ENCODE measurements around the gene PDIK1L.

PDIK1L gene

DNA sequence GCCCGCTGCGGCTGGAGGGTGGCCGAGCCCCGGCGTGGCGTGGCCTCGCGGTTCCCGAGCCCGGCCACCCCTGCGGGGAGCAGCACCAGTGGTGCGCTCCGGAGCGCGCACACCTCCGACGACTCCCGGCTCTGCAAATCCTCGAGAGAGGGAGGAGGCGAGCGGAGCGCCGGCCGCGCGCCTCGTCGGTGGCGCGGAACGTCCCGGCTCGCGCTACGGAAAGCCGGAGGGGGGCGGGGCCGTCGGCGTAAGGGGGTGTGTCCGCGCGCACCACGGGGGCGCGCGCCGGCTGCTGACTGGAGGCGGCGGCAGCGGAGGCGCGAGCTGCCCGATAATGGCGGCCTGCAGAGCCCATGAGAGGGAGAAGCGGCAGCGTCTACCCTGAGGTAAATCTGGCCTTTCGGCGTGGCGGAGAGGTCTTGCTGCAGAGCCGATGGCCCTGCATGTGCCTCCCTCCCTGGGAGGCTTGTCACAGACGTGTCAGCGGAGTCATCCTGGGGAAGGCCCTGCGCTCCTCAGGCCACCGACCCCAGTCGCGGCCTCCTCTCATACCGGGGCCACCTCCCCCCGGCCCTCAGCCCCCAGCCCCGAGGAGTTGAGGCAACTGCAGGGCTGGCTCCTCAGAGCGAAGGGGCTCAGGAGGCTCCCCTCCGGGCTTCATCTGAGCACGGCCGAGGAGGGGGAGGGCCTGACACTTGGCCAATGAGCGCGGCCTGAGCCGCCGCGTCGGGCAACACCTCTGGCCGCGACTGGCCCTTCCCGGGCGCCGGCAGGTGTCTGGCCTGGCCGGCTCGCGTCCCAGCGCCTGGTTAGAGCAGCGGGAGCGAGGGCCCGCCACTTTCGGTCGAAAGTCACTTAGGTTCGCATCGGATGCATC is at the start of gene PDIK1L:
TSS of gene PDIK1L (plus strand) at position 295 of the 877 bp plus-strand sequence. CDS start 2,485 bp downstream, outside the sequence.
- DNase-seq (ENCODE audit: low spot score): peak; percentile 97

GRCh38 chr1:26064553-26064952 is 47.1 kb upstream of the PDIK1L start:
- DNase-seq (ENCODE audit: low spot score): no peak

DNA sequence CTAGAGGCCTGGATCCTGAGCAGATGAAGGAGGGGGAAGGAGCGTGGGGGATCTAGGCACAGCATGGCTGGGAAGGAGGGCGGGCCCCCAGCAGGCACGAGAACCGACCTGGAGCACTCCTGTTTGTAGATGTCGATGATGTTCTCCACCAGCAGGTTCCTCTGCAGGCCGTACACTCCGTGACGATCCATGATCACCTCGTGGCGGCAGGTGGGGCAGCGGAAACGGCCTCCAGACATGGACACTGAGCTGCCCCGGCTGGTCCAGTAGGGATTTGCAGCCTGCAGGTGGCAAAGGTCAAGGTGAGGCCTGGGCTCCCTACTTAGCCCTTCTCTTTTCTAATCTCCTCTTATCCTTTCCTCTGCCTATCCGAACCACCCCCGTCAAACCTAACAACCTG is 45.5 kb upstream of the PDIK1L start:
- DNase-seq (ENCODE audit: low spot score): no peak

- no peak for DNase-seq (ENCODE audit: low spot score)
Observed at GRCh38 chr1:26066857-26067256, 44.8 kb upstream of the PDIK1L start.

GRCh38 chr1:26067432-26067911 is 44.2 kb upstream of the PDIK1L start, which contains the start of gene TRIM63:
TRIM63 (minus strand) TSS chr1:26067630; CDS start chr1:26067494, 136 bp downstream.
- DNase-seq (ENCODE audit: low spot score): no peak

DNA sequence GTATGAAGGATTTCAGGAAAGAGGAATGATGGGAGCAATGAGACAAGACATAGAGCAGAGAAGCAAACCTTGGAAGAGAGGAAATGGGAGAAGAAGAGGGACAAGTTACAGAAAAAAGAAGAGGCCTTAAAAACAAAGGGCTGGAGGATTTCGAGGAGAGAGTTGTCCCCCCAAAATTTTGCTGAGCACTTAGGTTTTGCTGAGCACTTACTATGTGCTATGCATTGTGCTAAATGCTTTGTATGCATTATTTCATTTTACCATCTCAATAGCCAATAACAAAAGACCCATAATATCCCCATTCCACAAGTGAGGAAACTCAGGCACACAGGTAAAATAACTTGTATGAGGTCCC is 41.7 kb upstream of the PDIK1L start:
- DNase-seq (ENCODE audit: low spot score): no peak

- DNase-seq (ENCODE audit: low spot score): no peak
Observed at GRCh38 chr1:26070296-26070962, 41.2 kb upstream of the PDIK1L start.

- no peak for DNase-seq (ENCODE audit: low spot score)
Observed at GRCh38 chr1:26070963-26071342, 40.7 kb upstream of the PDIK1L start.

- DNase-seq (ENCODE audit: low spot score): no peak
Observed at GRCh38 chr1:26072305-26072704, 39.3 kb upstream of the PDIK1L start.

DNA sequence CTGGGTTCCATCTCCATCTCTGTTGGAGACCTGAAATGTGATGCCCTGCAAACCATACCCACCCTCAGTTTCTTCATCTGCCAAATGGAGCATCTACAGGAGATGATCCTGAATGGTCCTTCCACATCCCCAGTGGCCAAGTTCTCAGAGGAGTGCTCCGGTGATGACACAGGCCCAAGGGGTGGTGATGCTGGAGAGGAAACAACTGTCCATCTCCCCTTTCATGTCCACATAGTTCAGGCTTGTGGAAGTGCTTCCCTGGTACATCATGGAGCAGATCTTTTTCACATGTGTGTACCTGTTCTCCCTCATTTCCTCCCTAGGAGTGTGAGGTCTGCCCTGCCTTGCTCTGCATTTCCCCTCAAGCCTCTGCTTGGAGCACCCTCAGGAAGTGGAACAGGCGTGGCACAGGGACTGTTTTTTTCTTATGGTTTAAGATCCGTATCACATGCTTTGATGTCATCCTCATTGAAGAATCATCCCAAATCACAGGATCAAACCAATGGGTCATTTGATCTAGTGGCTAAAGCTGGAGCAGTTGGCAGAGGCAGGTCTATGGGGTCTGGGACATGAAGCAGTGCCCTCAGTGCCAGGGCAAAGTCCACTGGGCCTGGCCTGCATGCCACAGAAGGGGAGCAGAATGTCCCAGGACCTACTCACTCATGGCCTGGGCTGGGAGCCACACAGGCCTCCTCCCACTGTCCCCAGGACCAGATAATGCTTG is 36.0 kb upstream of the PDIK1L start:
- no peak for DNase-seq (ENCODE audit: low spot score)

- DNase-seq (ENCODE audit: low spot score): no peak
Observed at GRCh38 chr1:26077524-26077923, 34.1 kb upstream of the PDIK1L start.

DNA sequence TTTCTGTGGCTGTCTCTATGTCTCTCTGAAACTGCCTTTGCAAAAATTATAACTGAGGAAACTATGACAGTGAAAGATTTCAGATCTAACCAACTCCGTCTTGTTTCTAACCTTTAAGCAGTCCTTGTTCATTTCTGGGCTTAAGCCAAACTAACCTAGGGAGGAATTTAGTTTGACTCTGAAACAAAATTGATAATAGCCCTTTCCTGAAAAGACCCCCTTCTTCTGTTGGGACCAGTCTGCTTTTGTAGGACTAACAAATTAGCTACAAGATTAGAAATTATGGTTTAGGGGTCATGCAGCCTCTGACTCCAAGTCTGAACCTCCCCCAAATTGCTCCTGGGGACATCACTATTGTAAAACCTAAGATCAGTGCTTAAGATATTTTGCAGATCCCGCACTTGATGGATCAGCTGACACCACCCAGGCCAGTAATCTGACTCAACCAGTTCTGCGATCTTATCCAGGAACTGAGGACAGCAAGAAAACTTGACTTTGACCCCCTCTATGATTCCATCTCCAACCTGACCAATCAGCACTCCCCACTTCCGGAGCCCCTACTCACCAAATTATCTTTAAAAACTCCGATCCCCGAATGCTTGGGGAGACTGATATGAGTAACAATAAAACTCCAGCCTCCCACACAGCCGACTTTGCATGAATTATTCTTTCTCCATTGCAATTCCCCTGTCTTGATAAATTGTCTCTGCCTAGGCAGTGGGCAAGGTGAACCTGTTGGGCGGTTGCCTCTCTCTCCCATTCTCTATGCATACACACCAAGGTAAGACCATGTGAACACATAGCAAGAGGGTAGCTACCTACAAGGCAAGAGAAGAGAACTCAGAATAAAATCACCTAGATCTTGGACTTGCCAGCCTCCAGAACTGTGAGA is 33.1 kb upstream of the PDIK1L start:
- no peak for DNase-seq (ENCODE audit: low spot score)

DNA sequence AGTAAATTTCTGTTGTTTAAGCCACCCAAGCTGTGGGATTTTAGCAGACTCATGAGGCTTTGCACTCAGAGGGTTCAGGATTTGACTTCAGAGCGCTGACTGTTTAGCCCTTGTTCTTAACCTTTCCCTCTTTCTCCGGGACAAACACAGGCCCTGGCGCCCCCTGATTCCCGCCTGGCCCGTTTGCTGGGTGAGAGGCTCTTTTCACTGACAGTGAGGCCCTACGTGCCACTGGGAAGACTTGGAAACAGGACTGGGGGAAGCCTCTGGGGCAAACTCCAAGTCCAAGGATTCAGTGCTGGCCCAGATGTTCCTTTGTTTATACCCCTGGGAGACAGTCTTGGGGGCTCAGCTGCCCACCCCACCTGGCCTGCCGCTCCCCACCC is 32.5 kb upstream of the PDIK1L start:
- no peak for DNase-seq (ENCODE audit: low spot score)

GRCh38 chr1:26079960-26080814 is 31.4 kb upstream of the PDIK1L start:
- no peak for DNase-seq (ENCODE audit: low spot score)

DNA sequence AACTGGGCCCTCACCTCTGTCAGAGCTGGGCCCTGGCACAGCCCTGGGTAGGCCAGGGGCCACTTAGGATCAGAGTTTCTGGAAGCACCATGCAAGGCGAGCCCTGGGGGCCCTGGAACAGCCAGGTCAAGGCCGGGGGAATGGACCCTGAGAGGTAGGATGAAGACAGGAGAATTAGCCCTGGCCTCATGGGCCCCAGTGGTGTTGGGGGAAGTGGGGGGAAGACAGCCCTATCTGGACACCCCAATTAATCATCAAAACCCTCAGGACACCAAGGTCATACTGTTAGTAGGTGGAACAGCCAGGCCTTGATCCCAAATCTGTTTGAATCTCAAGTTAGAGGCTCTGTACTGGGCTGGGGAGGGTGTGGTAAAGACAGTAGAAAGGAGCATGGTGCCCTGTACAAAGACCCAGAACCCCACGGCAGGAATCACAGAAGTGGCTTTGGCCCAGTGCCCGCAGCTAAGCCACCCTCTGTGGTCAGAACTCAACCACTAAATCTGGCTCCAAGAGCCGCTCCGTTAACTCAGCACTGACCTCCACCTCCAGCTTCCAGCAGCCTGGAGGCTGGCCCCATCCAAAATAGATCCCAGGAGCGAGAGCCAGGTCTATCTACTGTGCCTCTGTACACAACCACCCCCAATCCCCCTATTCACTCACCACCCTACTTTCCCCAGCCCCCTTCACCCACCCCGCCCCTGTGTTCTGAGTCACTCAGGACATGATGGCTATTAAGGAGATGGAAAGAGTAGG is 30.2 kb upstream of the PDIK1L start:
- no peak for DNase-seq (ENCODE audit: low spot score)

DNA sequence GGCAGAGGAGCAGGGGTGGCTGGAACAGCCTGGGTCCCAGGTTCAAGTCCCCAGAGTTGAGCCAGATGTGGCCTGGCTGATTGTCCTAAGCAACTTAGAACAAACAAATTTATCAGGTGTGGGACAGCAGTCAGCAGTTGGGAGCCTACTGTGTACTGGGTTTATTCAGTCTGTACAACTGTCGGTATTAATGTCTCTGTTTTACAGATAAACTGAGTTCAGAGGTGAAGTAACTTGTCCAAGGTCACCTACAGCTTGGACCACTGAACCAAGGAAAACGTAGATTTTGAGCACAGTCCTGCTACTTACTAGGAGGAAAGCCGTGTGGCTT is 29.6 kb upstream of the PDIK1L start:
- DNase-seq (ENCODE audit: low spot score): no peak

DNA sequence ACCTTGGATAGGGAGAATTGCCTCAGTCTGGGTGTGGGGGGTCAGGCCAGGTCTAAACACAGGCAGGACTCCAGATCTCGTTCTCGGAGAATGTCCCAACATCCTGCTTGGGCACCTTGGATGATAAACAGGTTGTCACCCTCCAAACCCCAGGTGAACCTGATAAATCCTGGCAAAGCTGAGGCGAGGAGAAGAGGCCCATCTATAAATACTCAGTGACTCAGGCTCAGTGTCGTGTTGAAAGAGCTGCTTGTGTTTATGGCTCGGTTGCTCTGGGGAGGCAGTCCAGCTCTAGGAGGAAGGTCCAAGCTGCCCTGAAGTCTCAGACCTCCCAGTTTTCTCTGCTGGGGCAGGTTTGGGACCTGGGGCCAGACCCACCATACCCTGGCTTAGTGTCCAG is 28.4 kb upstream of the PDIK1L start:
- peak; percentile 55 for DNase-seq (ENCODE audit: low spot score)

DNA sequence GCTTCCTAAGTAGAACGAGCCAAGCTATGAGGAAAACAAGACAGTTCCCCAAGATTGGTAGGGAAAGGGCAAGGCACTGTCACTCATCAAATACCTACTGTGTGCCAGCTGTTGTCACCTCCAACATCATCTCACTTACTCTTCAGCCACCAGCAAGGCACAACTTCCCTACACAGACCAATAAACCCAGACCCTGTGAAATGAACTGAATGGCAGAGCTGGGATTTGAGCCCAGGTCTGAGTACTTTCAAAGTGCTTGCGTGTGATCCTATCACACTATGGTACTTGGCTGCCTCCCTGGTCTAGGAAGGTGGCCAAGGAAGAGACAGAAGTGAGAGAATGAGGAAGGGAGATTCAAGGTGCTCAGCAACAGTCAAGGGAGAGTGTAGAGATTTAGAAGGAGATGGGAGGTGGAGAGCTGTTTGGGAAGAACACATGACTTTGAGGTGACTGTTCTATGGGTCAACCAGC is 27.5 kb upstream of the PDIK1L start:
- DNase-seq (ENCODE audit: low spot score): no peak

DNA sequence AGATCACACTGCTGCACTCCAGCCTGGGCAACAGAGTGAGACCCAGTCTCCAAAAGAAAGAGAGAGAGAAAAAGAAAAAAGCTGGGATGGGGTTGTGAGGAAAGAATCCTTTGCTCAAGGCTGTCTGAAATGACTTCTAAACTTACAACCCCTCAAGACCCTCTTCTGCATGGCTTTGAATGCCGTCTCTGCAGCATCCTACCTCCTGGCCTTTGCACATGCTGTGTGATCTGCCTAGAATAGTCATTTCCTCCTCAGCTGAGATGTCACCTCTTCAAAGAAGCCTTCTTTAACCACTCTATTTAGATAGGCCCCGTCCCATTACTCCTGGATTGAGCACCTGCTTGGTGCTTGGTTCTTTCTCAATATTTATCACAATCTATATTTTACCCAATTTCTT is 26.8 kb upstream of the PDIK1L start:
- DNase-seq (ENCODE audit: low spot score): no peak

- DNase-seq (ENCODE audit: low spot score): no peak
Observed at GRCh38 chr1:26089125-26089524, 22.5 kb upstream of the PDIK1L start.

Measured in AG08396 (cell line).